K562 (cell line): ENCODE data around the gene PHF3. TPM values are rescaled to one million over a fixed set of nuclear protein-coding genes. Genes with fewer than 3 reads are reported as not detected.
A peak's percentile ranks its signal among the peaks of the same experiment; 100 is the strongest.

Source experiments
- ATAC-seq: fragments of 200-7000 bp; cut with Tn5 transposase; 3 replicates; pipeline ENCODE4 v1.9.1; 2020; ENCODE audit warnings: moderate library complexity
- BruUV-seq: library from RNA; stranded (reverse); fragments of 400-500 nt; replicated peaks from 2 replicates; lab custom pipeline; 2021; lab: Mats Ljungman, UMichigan
- CTCF ChIA-PET: fragments of 300-600 bp; formaldehyde crosslinking; extraction: SDS; loops from one replicate; lab custom pipeline; 2021; ENCODE audit warnings: low intra/inter-chr PET ratio; lab: Yijun Ruan, JAX
- POLR2A ChIA-PET: fragments of 300-600, 350-650 bp; sonication (Branson Sonifier 250); formaldehyde crosslinking; extraction: SDS; loops from one replicate; lab custom pipeline; 2021; ENCODE audit warnings: antibody characterized with exemption, inconsistent platforms; lab: Yijun Ruan, JAX
- DNase-seq, 4 experiments: peaks; one replicate each; pipeline versions ENCODE4 v3.0.0 to v3.0.0-alpha.2; 2011 to 2018; ENCODE audit warnings: low spot score in 3 of 4, mixed read lengths in 3 of 4; ENCODE audit errors: extremely low read depth in 1 of 4
- FAIRE-seq: peaks from 2 replicates; lab custom pipeline; 2011; peaks lifted over from hg19 to GRCh38; lab: Jason Lieb, UNC
- H2AFZ ChIP-seq: 2 replicates; pipeline ENCODE4 v1.6.0; 2011; ENCODE audit warnings: low read depth, low read length, control low read depth, inconsistent platforms
- H3K27ac ChIP-seq: fragments of 200-600 bp; 3 replicates; pipeline ENCODE4 v1.8.0; 2011; ENCODE audit warnings: low read depth, mild to moderate bottlenecking, control low read depth, inconsistent platforms, low read length, moderate library complexity, mixed read lengths; ENCODE audit errors: extremely low read depth
- H3K27me3 ChIP-seq, 2 experiments: fragments of 300-600 bp in 1 of 2; 2 replicates in 1 of 2; 3 replicates in 1 of 2; pipeline versions ENCODE4 v1.6.0 to v1.8.0; 2011; ENCODE audit warnings: inconsistent platforms in 2 of 2, low read length in 2 of 2, mild to moderate bottlenecking in 1 of 2, mixed read lengths in 1 of 2, moderate library complexity in 1 of 2; ENCODE audit not compliant: control insufficient read depth in 2 of 2, insufficient read depth in 2 of 2
- H3K36me3 ChIP-seq: fragments of 300-600 bp; 3 replicates; pipeline ENCODE4 v1.8.0; 2011; ENCODE audit warnings: mild to moderate bottlenecking, low read length, inconsistent platforms; ENCODE audit not compliant: control insufficient read depth, insufficient read depth
- H3K4me1 ChIP-seq, 2 experiments: fragments of 200-600 bp in 1 of 2; replicated peaks in 1 of 2; 2 replicates in 1 of 2; 3 replicates in 1 of 2; pipeline versions ENCODE4 v1.5.1 to v1.8.0; 2011; ENCODE audit warnings: inconsistent platforms in 2 of 2, low read length in 2 of 2, mild to moderate bottlenecking in 1 of 2, mixed read lengths in 1 of 2, moderate library complexity in 1 of 2; ENCODE audit not compliant: control insufficient read depth in 2 of 2, insufficient read depth in 2 of 2
- H3K4me2 ChIP-seq: 2 replicates; pipeline ENCODE4 v1.6.1; 2011; ENCODE audit warnings: low read length, control low read depth, inconsistent platforms, mixed read lengths; ENCODE audit not compliant: insufficient read depth
- H3K4me3 ChIP-seq: fragments of 200-600 bp; sonication (generic), shearing (Covaris generic); 2 replicates; pipeline ENCODE4 v1.5.1; 2016; ENCODE audit warnings: control low read depth, inconsistent platforms
- H3K79me2 ChIP-seq: fragments of 200-600 bp; 3 replicates; pipeline ENCODE4 v1.8.0; 2011; ENCODE audit warnings: low read length, inconsistent platforms; ENCODE audit not compliant: control insufficient read depth, insufficient read depth
- H3K9ac ChIP-seq, 2 experiments: 2 replicates each; pipeline versions ENCODE4 v1.6.0 to v1.6.1; 2011; ENCODE audit warnings: low read depth in 2 of 2, low read length in 2 of 2, control low read depth in 1 of 2, inconsistent platforms in 1 of 2, mild to moderate bottlenecking in 1 of 2, mixed read lengths in 1 of 2; ENCODE audit not compliant: insufficient read depth in 1 of 2
- H3K9me1 ChIP-seq: one replicate; pipeline ENCODE4 v1.6.0; 2011; ENCODE audit warnings: inconsistent platforms, mild to moderate bottlenecking, low read length, moderate library complexity; ENCODE audit not compliant: control insufficient read depth, insufficient read depth
- H3K9me3 ChIP-seq: replicated peaks from 2 replicates; pipeline ENCODE4 v1.5.1; 2011; ENCODE audit warnings: low read depth, low read length, inconsistent platforms; ENCODE audit not compliant: control insufficient read depth, insufficient read depth
- H4K20me1 ChIP-seq: replicated peaks from 2 replicates; pipeline ENCODE4 v1.6.1; 2011; ENCODE audit warnings: low read length, inconsistent platforms, mixed read lengths; ENCODE audit not compliant: control insufficient read depth, insufficient read depth
- AFF4 ChIP-seq: sonication (generic); formaldehyde crosslinking; IDR thresholded peaks from 2 replicates; pipeline ENCODE4 v1.8.0; 2023; ENCODE audit warnings: mild to moderate bottlenecking, missing genetic modification reagents
- KLF10 ChIP-seq: fragments of 250-450 bp; sonication (Bioruptor Pico); IDR thresholded peaks from 2 replicates; pipeline ENCODE4 v1.6.1; 2021; ENCODE audit warnings: matching md5 sums
- PRPF4 ChIP-seq: fragments of 200-400 bp; formaldehyde crosslinking; IDR thresholded peaks from one replicate; pipeline ENCODE4 v1.6.1; 2017; ENCODE audit warnings: low read length, low read depth, mild to moderate bottlenecking; ENCODE audit not compliant: insufficient read depth, poor library complexity, severe bottlenecking
- RFX7 ChIP-seq: fragments of 250-450 bp; sonication (Bioruptor Pico); IDR thresholded peaks from 2 replicates; pipeline ENCODE4 v1.5.1; 2021; ENCODE audit warnings: mild to moderate bottlenecking
- ZNF239 ChIP-seq: fragments of 250-450 bp; sonication (Bioruptor Pico); IDR thresholded peaks from 2 replicates; pipeline ENCODE4 v1.4.0; 2020; ENCODE audit warnings: mild to moderate bottlenecking
- ZZZ3 ChIP-seq: fragments of 450-650 bp; IDR thresholded peaks from 2 replicates; pipeline ENCODE4 v1.6.1; 2016; ENCODE audit warnings: antibody characterized with exemption, mild to moderate bottlenecking, moderate library complexity
- WGBS: fragments of 100-300 bp; shearing (Covaris generic); methylation state at CpG from one replicate; pipeline ENCODE4 v1.1.6; 2016; ENCODE audit warnings: low coverage, mixed read lengths; ENCODE audit not compliant: insufficient coverage; ENCODE audit errors: missing lambda C conversion rate; 5-methylcytosine and 5-hydroxymethylcytosine counted together
- in situ Hi-C: fragments of 300-500 bp; cut with MboI; formaldehyde crosslinking; loops from 4 replicates; pipeline ENCODE4 v1.15.0; 2018; ENCODE audit warnings: inconsistent platforms, mixed read lengths
- intact Hi-C: fragments of 100-400 bp; cut with micrococcal nuclease; formaldehyde crosslinking; loops from 2 replicates; pipeline ENCODE4 v1.14.2; 2022
- polyA plus RNA-seq, 8 experiments: library from polyadenylated mRNA; depleted of rRNA in 4 of 8; stranded (reverse) in 5 of 8; unstranded in 3 of 8; fragments of >200 nt; fragmentation: Nextera tagmentation in 2 of 8; fragmentation: Illumina TruSeq in 1 of 8; extraction: Ambion mirVana in 2 of 8; extraction: Trizol in 1 of 8; gene quantifications; 2 replicates each; pipeline versions ENCODE4 v1.2.1 to v1.2.3, GENCODE V29; 2011 to 2014; ENCODE audit warnings: inconsistent platforms in 1 of 8, missing spikeins in 1 of 8
- total RNA-seq, 7 experiments: library from RNA; depleted of rRNA in 6 of 7; stranded (reverse); fragments of >200 nt in 6 of 7; fragmentation: Illumina TruSeq in 2 of 7; extraction: Trizol in 2 of 7; gene quantifications; 2 replicates each; pipeline versions ENCODE4 v1.2.1 to v1.2.3, GENCODE V29; 2011 to 2021; ENCODE audit warnings: low replicate concordance in 1 of 7

Gene PHF3
- total and polyA plus RNA-seq, 9 of the 15 experiments (the other 6 are each of a cell fraction or from before 2014, with no cell fraction given), result 8.1 to 51.2 (median 30.9) TPM

DNA sequence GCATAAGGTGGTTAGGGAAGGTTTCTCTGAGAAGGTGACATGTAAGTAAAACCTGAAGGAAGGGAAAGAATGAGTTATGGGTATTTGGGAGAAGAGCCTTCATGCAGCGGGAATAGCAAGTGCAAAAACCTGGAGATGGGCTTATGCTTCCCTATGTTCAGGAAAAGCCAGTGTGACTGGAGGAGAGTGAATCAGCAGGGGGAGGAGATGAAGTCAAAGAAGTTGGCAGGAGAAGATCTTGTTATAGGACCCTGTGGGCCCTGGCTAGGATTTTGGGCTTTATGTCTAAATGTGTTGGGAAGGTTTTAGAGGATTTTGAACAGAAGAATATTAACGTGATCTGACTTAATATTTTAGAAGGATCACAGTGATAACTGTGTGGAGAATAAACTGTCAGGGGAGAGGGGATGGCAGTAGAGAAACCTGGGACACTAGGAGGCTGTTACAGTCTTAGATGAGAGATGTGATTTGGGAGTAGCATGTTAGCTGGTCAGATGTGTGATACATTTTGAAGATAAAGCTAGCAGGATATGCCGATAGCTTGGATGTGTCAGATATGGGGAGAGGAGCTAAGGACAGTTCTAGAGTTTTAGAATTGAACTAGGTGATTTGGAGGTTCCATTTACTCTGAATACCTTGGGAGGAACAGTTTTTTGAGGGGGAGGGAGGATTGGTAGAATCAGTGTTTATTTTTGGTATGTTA is 41.0 kb downstream of the PHF3 start:
- 51% methylated on average over 3 of the region's 3 CpGs for WGBS
- FAIRE-seq (no peak), ATAC-seq (peak; percentile 23; the same call in 1 of the 3 replicates), DNase-seq (no peak)
- Histone ChIP-seq H3K4me3 (no peak overlapping the region), H4K20me1 (peaks cover 7% of the 10 kb centered on the region; the same call in 1 of the 2 replicates), H3K9ac (no peak overlapping the region), H3K36me3 (peaks cover 24% of the 10 kb centered on the region; the same call in 2 of the 3 replicates), H3K4me2 (no peak overlapping the region), H3K27me3 (no peaks in the 10 kb centered on the region), H3K4me1 (peaks cover 0 to 5% of the 10 kb centered on the region in 2 experiments; a peak in 2 of 5 replicates), H3K79me2 (peaks cover 89% of the 10 kb centered on the region), H3K9me3 (no peaks in the 10 kb centered on the region), H3K27ac (no peak overlapping the region), H3K9me1 (no peaks in the 10 kb centered on the region), H2AFZ (no peak overlapping the region)
- in situ Hi-C loops (no loop called here), intact Hi-C loops (no loop called here)
- no peak for TF ChIP-seq RFX7 (CRISPR knock-in tag)
- TF ChIP-seq ZZZ3, result no peak
- TF ChIP-seq PRPF4, result no peak
- no peak for TF ChIP-seq ZNF239 (CRISPR knock-in tag)
- TF ChIP-seq KLF10 (CRISPR knock-in tag), result no peak
- no peak for TF ChIP-seq AFF4 (CRISPR knock-in tag)
- ChIA-PET CTCF (no interaction called here), POLR2A (interaction anchor here (0.9 to 1.3 kb wide), 2 partner anchors 9 to 17 kb away, joined by 3 to 4 read pairs; no protein-coding TSS in a partner anchor)
- BruUV-seq, result no TSS peak
